ENCODE results near the gene PRXL2A.

The PRXL2A gene

GRCh38 chr10:80442879-80443278 lies 34.5 kb downstream of the PRXL2A start:
- DNase-seq, result no peak
- Histone ChIP-seq H3K36me3 (ENCODE audit: control insufficient read depth, insufficient read depth, low read length) (no peaks in the 10 kb centered on the region), H3K9me3 (ENCODE audit: control insufficient read depth, low read length) (no peaks in the 10 kb centered on the region), H3K27ac (ENCODE audit: insufficient read depth, low read length, poor library complexity, severe bottlenecking) (no peak overlapping the region), H3K27me3 (replicated peaks; ENCODE audit: control insufficient read depth, insufficient read depth, low read length, poor library complexity, severe bottlenecking) (no peaks in the 10 kb centered on the region), H3K4me3 (ENCODE audit: insufficient read depth, low read depth, low read length, poor library complexity, severe bottlenecking) (no peak overlapping the region), H3K4me1 (ENCODE audit: control insufficient read depth, insufficient read depth, low read length, poor library complexity, severe bottlenecking) (peaks cover 4% of the 10 kb centered on the region)

GRCh38 chr10:80443531-80443974 lies 35.2 kb downstream of the PRXL2A start:
- Histone ChIP-seq H3K27ac (ENCODE audit: insufficient read depth, low read length, poor library complexity, severe bottlenecking) (no peak overlapping the region), H3K27me3 (replicated peaks; ENCODE audit: control insufficient read depth, insufficient read depth, low read length, poor library complexity, severe bottlenecking) (no peaks in the 10 kb centered on the region), H3K4me3 (ENCODE audit: insufficient read depth, low read depth, low read length, poor library complexity, severe bottlenecking) (no peak overlapping the region), H3K36me3 (ENCODE audit: control insufficient read depth, insufficient read depth, low read length) (no peaks in the 10 kb centered on the region), H3K9me3 (ENCODE audit: control insufficient read depth, low read length) (no peaks in the 10 kb centered on the region), H3K4me1 (ENCODE audit: control insufficient read depth, insufficient read depth, low read length, poor library complexity, severe bottlenecking) (peaks cover 4% of the 10 kb centered on the region)
- DNase-seq, result no peak

DNA sequence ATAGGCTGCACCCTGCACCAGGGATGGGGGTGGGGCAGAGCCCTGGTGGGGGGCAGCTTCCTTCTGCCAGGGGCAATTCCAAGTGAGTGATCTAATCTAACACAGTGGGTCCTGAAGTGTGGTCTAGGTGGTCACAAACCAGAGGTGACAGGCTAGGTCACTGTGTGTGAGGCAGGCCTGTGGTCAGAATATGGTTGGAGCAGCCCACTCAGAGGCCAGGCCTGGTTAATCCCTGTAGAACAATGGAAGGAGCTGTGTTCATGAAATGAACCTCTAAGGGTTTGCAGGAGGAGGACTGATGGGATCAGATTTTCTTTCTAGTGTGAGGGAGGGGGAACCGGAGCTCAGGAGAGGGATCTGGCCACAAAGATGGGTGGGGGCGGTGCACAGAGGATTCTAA lies 35.8 kb downstream of the PRXL2A start:
- Histone ChIP-seq H3K4me3 (ENCODE audit: insufficient read depth, low read depth, low read length, poor library complexity, severe bottlenecking) (no peak overlapping the region), H3K36me3 (ENCODE audit: control insufficient read depth, insufficient read depth, low read length) (no peaks in the 10 kb centered on the region), H3K4me1 (ENCODE audit: control insufficient read depth, insufficient read depth, low read length, poor library complexity, severe bottlenecking) (peaks cover 4% of the 10 kb centered on the region), H3K9me3 (ENCODE audit: control insufficient read depth, low read length) (no peaks in the 10 kb centered on the region), H3K27ac (ENCODE audit: insufficient read depth, low read length, poor library complexity, severe bottlenecking) (no peak overlapping the region), H3K27me3 (replicated peaks; ENCODE audit: control insufficient read depth, insufficient read depth, low read length, poor library complexity, severe bottlenecking) (no peaks in the 10 kb centered on the region)
- DNase-seq, result no peak

- Histone ChIP-seq H3K4me1 (ENCODE audit: control insufficient read depth, insufficient read depth, low read length, poor library complexity, severe bottlenecking) (peaks cover 4% of the 10 kb centered on the region), H3K27me3 (replicated peaks; ENCODE audit: control insufficient read depth, insufficient read depth, low read length, poor library complexity, severe bottlenecking) (no peaks in the 10 kb centered on the region), H3K36me3 (ENCODE audit: control insufficient read depth, insufficient read depth, low read length) (no peaks in the 10 kb centered on the region), H3K4me3 (ENCODE audit: insufficient read depth, low read depth, low read length, poor library complexity, severe bottlenecking) (no peak overlapping the region), H3K27ac (ENCODE audit: insufficient read depth, low read length, poor library complexity, severe bottlenecking) (no peak overlapping the region), H3K9me3 (ENCODE audit: control insufficient read depth, low read length) (no peaks in the 10 kb centered on the region)
- DNase-seq, result peak in 2 of 3 donors; percentile 52 to 60
Observed at GRCh38 chr10:80444646-80445319, 36.4 kb downstream of the PRXL2A start.

- Histone ChIP-seq H3K4me3 (ENCODE audit: insufficient read depth, low read depth, low read length, poor library complexity, severe bottlenecking) (no peak overlapping the region), H3K36me3 (ENCODE audit: control insufficient read depth, insufficient read depth, low read length) (no peaks in the 10 kb centered on the region), H3K9me3 (ENCODE audit: control insufficient read depth, low read length) (no peaks in the 10 kb centered on the region), H3K4me1 (ENCODE audit: control insufficient read depth, insufficient read depth, low read length, poor library complexity, severe bottlenecking) (peaks cover 4% of the 10 kb centered on the region), H3K27me3 (replicated peaks; ENCODE audit: control insufficient read depth, insufficient read depth, low read length, poor library complexity, severe bottlenecking) (no peaks in the 10 kb centered on the region), H3K27ac (ENCODE audit: insufficient read depth, low read length, poor library complexity, severe bottlenecking) (no peak overlapping the region)
- no peak for DNase-seq
Observed at GRCh38 chr10:80447436-80448190, 39.3 kb downstream of the PRXL2A start.

- H3K4me3 ChIP-seq (ENCODE audit: insufficient read depth, low read depth, low read length, poor library complexity, severe bottlenecking), result no peak overlapping the region
- H3K4me1 ChIP-seq (ENCODE audit: control insufficient read depth, insufficient read depth, low read length, poor library complexity, severe bottlenecking), result peaks cover 4% of the 10 kb centered on the region
- no peaks in the 10 kb centered on the region for H3K36me3 ChIP-seq (ENCODE audit: control insufficient read depth, insufficient read depth, low read length)
- no peak overlapping the region for H3K27ac ChIP-seq (ENCODE audit: insufficient read depth, low read length, poor library complexity, severe bottlenecking)
- DNase-seq, result no peak
- H3K27me3 ChIP-seq (replicated peaks; ENCODE audit: control insufficient read depth, insufficient read depth, low read length, poor library complexity, severe bottlenecking), result no peaks in the 10 kb centered on the region
- H3K9me3 ChIP-seq (ENCODE audit: control insufficient read depth, low read length), result no peaks in the 10 kb centered on the region
Observed at GRCh38 chr10:80448209-80448942, 40.0 kb downstream of the PRXL2A start.

GRCh38 chr10:80449520-80449919 lies 41.2 kb downstream of the PRXL2A start:
- Histone ChIP-seq H3K27me3 (replicated peaks; ENCODE audit: control insufficient read depth, insufficient read depth, low read length, poor library complexity, severe bottlenecking) (no peaks in the 10 kb centered on the region), H3K27ac (ENCODE audit: insufficient read depth, low read length, poor library complexity, severe bottlenecking) (no peak overlapping the region), H3K9me3 (ENCODE audit: control insufficient read depth, low read length) (no peaks in the 10 kb centered on the region), H3K36me3 (ENCODE audit: control insufficient read depth, insufficient read depth, low read length) (no peaks in the 10 kb centered on the region), H3K4me1 (ENCODE audit: control insufficient read depth, insufficient read depth, low read length, poor library complexity, severe bottlenecking) (peaks cover 4% of the 10 kb centered on the region), H3K4me3 (ENCODE audit: insufficient read depth, low read depth, low read length, poor library complexity, severe bottlenecking) (no peak overlapping the region)
- DNase-seq, result no peak

- Histone ChIP-seq H3K9me3 (ENCODE audit: control insufficient read depth, low read length) (no peaks in the 10 kb centered on the region), H3K4me1 (ENCODE audit: control insufficient read depth, insufficient read depth, low read length, poor library complexity, severe bottlenecking) (peaks cover 2% of the 10 kb centered on the region), H3K4me3 (ENCODE audit: insufficient read depth, low read depth, low read length, poor library complexity, severe bottlenecking) (no peak overlapping the region), H3K36me3 (ENCODE audit: control insufficient read depth, insufficient read depth, low read length) (peaks cover 3% of the 10 kb centered on the region), H3K27ac (ENCODE audit: insufficient read depth, low read length, poor library complexity, severe bottlenecking) (no peak overlapping the region), H3K27me3 (replicated peaks; ENCODE audit: control insufficient read depth, insufficient read depth, low read length, poor library complexity, severe bottlenecking) (no peaks in the 10 kb centered on the region)
- DNase-seq, result no peak
Observed at GRCh38 chr10:80451132-80451531, 42.8 kb downstream of the PRXL2A start.

DNA sequence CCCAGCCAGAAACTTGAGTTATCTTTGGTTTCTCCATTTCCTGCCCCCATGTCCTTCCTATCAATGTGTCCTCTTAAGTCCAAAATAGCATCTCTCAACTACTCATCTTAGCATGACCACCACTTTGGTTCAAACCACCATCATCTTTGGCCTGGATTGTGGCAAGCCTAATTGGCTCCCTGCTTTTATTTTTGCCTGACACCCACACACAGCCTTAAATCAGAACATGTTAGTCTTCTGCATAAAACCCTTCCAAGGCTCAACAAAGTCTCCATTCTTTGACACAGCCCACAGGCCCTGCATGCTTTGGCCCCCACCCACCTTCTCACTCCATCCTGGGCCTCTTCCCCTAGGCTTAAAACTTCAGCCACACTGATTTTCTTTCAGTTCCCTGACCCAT lies 43.7 kb downstream of the PRXL2A start:
- H3K36me3 ChIP-seq (ENCODE audit: control insufficient read depth, insufficient read depth, low read length), result peaks cover 3% of the 10 kb centered on the region
- no peak overlapping the region for H3K4me3 ChIP-seq (ENCODE audit: insufficient read depth, low read depth, low read length, poor library complexity, severe bottlenecking)
- no peak for DNase-seq
- H3K9me3 ChIP-seq (ENCODE audit: control insufficient read depth, low read length), result no peaks in the 10 kb centered on the region
- H3K27ac ChIP-seq (ENCODE audit: insufficient read depth, low read length, poor library complexity, severe bottlenecking), result no peak overlapping the region
- no peaks in the 10 kb centered on the region for H3K27me3 ChIP-seq (replicated peaks; ENCODE audit: control insufficient read depth, insufficient read depth, low read length, poor library complexity, severe bottlenecking)
- peaks cover 8% of the 10 kb centered on the region for H3K4me1 ChIP-seq (ENCODE audit: control insufficient read depth, insufficient read depth, low read length, poor library complexity, severe bottlenecking)

DNA sequence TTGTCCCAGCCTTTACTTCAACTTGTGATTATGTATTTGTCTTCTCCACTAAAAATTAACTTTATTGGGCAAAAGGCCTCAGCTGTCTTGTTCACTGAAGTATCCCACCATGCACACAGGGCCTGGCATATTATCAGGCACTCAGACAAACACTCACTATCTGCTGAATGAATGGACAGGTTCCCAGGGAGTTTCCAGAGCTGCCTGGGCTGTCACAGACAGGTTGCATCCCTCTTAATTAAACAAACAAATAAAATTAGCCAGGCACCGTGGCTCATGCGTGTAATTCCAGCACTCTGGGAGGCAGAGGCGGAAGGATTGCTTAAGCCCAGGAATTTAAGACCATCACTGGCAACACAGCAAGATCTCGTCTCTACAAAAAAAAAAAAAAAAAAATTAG lies 44.3 kb downstream of the PRXL2A start:
- Histone ChIP-seq H3K4me3 (ENCODE audit: insufficient read depth, low read depth, low read length, poor library complexity, severe bottlenecking) (no peak overlapping the region), H3K4me1 (ENCODE audit: control insufficient read depth, insufficient read depth, low read length, poor library complexity, severe bottlenecking) (peaks cover 12% of the 10 kb centered on the region), H3K36me3 (ENCODE audit: control insufficient read depth, insufficient read depth, low read length) (peaks cover 3% of the 10 kb centered on the region), H3K27ac (ENCODE audit: insufficient read depth, low read length, poor library complexity, severe bottlenecking) (no peak overlapping the region), H3K9me3 (ENCODE audit: control insufficient read depth, low read length) (no peaks in the 10 kb centered on the region), H3K27me3 (replicated peaks; ENCODE audit: control insufficient read depth, insufficient read depth, low read length, poor library complexity, severe bottlenecking) (no peaks in the 10 kb centered on the region)
- no peak for DNase-seq

All from effector memory CD4-positive, alpha-beta T cell (primary cell).